GM12878 (cell line): ENCODE results near the gene LYRM4.

Experiments used
- GATAD2B ChIP-seq: fragments of 450-650 bp; conservative IDR thresholded peaks from 2 replicates; pipeline ENCODE4 v1.6.1; 2017; ENCODE audit warnings: low read depth, mild to moderate bottlenecking, moderate library complexity
- MEF2A ChIP-seq: IDR thresholded peaks from 2 replicates; pipeline ENCODE4 v1.6.1; 2011; ENCODE audit warnings: low read depth, mild to moderate bottlenecking, low read length, moderate library complexity; ENCODE audit not compliant: insufficient read depth
- SP1 ChIP-seq: IDR thresholded peaks from one replicate; pipeline ENCODE4 v1.6.1; 2011; ENCODE audit warnings: low read depth, low read length
- TARDBP ChIP-seq: IDR thresholded peaks from 2 replicates; pipeline ENCODE4 v1.6.1; 2016; ENCODE audit warnings: borderline replicate concordance

DNA sequence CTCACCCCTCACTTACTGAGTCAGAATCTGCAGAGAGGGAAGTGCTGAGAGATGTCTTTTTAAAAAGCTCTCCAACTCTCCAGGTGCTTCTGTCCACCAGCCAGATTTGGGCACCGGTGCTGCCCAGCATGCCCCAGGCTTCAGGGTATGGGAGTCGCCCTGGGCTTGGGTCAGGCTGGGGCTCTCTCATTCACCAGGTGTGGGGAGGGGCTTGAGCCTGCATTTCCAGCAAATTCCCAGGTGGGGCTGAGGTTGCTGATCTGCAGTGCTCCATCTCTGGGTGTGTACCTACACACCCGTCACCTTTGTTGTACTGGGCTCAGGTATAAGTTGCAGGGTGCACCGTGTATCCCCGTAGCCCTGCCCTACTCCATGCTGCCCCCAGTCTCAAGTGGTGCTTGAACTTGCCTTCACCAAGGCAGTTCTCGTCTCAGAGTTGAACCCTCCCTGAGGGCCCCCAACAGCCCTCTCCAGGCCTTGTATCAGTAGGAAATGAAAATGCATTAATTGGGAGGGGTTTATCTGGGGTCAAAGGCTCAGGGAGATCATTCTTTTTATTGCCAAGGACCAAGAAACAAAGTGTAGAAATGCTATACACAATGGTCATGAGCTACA is 152.1 kb downstream of the LYRM4 start:
- TF ChIP-seq SP1 = no peak
- TF ChIP-seq GATAD2B = no peak
- no peak for TF ChIP-seq TARDBP
- TF ChIP-seq MEF2A = no peak
